Superior temporal gyrus (tissue), 1 donor: ENCODE data around the gene LYZ.

ENCODE experiments used
- DNase-seq: peaks from one replicate; pipeline ENCODE4 v3.0.0-alpha.2; 2016; ENCODE audit errors: extremely low spot score

LYZ gene

DNA sequence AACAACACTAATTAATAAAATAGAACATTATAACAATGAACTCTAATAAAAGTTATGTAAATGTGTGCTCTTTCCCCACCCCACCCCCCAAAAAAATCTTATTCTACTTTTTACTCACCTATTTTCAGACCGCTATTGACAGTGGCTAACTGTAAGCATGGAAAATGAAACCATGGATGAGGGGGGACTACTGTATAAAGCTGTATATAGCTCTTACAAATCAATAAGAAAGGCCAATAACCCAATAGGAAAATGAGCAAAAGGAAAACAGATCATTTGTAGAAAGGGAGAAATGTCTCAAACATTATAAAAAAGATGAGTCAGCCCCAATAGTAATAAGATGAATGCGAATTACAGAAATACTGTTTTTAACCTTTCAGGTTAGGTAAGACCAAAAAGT is 38.7 kb downstream of the LYZ start:
- DNase-seq: no peak

DNA sequence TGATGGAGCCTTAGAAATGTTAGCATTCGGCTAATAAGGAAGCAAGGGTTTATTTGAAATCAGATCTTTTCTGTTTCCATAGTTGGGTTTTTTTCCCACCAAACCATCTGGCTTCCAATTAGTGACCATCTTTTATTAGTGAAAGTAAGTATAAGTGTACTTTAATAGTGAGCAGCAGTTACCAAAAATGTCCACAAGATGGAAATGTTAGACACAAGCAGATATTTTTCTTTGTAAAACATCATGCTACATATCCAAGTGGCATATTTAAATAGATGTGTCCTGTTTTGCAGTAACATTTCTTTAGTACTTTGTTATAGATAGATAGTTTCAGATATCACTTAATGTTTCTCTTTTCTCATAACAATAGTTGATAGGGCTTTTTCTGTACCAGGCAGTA is 40.2 kb downstream of the LYZ start:
- DNase-seq: peak; percentile 80

GRCh38 chr12:69389831-69390230 is 41.6 kb downstream of the LYZ start:
- DNase-seq: no peak

- no peak for DNase-seq
Measured at GRCh38 chr12:69392179-69392928, 44.2 kb downstream of the LYZ start.

GRCh38 chr12:69396041-69396440 is 47.9 kb downstream of the LYZ start:
- no peak for DNase-seq

DNA sequence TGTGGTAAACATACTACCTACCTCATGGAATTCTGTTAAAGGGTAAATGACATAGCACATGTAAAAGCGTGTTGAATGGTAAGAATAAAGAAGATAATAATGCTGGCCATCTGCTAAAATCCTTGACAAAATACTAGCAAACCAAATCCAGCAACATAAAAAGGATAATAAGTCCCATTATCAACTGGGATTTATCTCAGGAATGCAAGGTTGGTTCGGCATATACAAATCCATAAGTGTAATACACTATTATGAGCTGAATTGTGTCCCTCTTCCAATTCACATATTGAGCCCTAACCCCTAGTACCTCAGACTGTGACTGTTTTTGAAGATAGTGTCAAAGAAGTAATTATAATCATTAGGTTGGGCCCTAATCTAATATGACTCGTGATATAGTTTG is 48.8 kb downstream of the LYZ start:
- no peak for DNase-seq

DNA sequence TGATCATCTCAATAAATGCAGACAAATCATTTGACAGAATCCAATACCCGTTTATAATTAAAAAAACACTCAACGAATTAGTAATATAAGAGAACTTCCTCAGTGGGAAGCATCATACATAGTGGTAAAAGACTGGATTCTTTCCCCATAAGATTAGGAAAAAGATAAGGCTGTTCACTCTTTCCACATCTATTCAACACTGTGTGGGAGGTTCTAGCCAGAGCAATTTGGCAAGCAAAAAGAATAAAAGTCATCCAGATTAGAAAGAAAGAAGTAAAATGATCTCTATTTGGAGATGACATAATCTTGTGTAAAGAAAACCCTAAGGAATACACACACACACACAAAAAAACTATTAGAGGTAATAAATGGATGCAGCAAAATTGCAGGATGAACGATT is 49.8 kb downstream of the LYZ start:
- no peak for DNase-seq

DNA sequence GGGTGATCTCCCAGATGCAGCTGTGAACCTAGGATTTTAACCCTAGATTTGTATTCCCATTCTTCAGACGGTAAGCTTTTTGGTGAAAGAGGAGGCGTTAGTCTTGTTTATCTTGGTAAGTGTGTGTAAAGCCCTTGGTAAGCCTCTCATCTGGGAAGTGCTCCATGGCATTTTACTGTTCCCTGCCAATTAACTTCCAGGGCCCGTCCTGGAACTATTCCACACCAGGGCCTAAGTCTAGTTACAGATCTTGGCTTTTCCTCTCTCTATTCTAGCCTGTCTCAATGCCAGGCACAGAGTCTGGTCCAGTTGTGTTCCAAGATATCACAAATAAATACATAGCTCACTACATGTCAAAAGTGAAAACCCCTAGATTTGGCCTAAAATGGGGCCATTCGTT is 53.8 kb downstream of the LYZ start:
- no peak for DNase-seq
